DMS53 (cell line): ENCODE measurements around the gene ELMOD2.
"Not testable (repeated sequence)": the region's sequence is repeated elsewhere in the genome, so short reads cannot be mapped to it uniquely, and the experiment has no call there.

Experiments used
- DNase-seq: peaks from one replicate; lab custom pipeline; 2025; lab: John Stamatoyannopoulos, UW

ELMOD2 gene

GRCh38 chr4:140523857-140524742 lies at the start of gene ELMOD2:
Gene ELMOD2 (plus strand): TSS chr4:140524168. CDS start chr4:140525429, 1,261 bp downstream.
- peak; percentile 98 for DNase-seq

DNA sequence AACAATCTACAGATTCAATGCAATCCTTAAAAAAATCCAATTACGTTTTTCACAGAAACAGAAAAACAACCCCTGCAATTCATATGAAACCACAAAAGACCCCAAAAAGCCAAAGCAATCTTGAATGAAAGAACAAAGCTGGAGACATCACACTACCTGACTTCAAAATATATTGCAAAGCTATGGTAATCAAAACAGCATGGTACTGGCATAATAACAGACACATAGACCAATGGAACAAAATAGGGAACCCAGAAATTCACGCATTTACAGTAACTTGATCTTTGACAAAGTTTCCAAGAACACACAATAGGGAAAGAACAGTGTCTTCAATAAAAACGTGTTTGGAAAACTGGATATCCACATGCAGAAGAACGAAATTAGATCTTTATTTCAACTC lies 40.5 kb upstream of the ELMOD2 start:
- DNase-seq = no peak

DNA sequence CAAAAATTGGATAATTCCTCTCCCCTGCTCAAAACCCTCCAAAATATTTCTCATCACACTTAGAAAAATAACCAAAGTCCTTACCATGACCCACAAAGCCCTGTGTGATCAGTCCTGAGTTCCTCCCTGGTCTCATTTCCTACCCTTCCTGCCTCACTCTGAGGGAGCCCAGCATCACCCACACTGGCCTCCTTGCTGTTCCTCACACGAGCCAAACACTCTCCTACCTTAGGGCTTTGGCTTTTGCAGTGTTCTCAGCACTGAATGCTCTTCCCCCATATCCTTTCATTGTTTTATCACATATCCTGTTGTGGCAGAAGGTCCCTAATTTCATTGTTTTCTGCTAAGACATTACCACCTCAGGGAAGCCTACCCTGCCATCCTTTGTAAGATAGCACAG lies 38.0 kb upstream of the ELMOD2 start:
- DNase-seq = no peak

- DNase-seq = no peak
These were observed 26.6 kb upstream of the ELMOD2 start for GRCh38 chr4:140497405-140497746.

- DNase-seq = peak; percentile 56
These were observed 26.0 kb upstream of the ELMOD2 start, which contains the start of gene MGAT4D for GRCh38 chr4:140497747-140498636. Gene MGAT4D (minus strand): TSS chr4:140498293. CDS start chr4:140498222, 71 bp downstream.

GRCh38 chr4:140499391-140499790 lies 24.6 kb upstream of the ELMOD2 start:
- no peak for DNase-seq

- no peak for DNase-seq
These were observed 19.7 kb upstream of the ELMOD2 start for GRCh38 chr4:140504261-140504660.

GRCh38 chr4:140513765-140514164 lies 10.2 kb upstream of the ELMOD2 start:
- not testable (repeated sequence) for DNase-seq

DNA sequence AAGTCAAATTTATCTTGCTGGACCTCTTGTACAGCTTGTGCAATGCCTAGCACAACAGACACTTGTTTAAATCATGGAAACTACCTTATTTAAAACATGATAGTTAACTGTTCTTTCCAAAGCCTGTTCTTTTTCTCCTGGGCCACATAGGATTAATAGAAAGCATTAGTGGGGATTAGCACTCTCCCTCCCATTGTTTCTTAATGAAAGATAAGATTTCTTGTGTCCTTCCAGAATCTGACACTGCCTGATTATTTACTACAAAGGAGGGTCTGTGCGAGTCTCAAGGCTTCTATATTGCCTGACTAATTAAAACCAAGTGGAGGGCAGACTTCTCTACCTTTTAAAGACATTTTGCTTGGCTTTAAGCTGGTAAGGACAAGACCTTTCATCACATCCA lies 8.5 kb upstream of the ELMOD2 start:
- DNase-seq = no peak

DNA sequence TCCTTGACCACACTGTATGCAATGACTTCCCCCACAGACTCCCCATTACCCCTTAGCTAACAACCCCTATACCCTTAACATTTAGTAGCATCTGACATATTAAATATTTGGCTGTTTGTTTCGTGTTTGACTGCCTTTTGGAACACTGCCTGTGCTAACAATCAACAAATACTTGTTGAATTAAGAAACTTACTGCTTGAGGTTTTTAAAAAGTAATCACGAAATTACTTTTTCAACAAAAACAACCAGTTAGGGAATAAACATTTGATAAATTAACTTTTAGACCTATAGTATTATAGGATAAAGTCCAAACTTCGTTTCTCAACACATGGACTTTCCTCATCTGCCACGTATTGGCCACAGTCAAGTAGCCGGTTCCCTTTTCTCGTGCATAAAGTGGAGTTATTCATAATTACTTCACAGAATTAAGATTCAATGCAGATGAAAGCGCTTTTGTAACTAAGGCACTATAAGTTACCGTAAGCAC lies 555 bp upstream of the ELMOD2 start:
- no peak for DNase-seq

- no peak for DNase-seq
These were observed 5.5 kb downstream of the ELMOD2 start for GRCh38 chr4:140529434-140529833.

- no peak for DNase-seq
These were observed 10.0 kb downstream of the ELMOD2 start for GRCh38 chr4:140533951-140534480.

DNA sequence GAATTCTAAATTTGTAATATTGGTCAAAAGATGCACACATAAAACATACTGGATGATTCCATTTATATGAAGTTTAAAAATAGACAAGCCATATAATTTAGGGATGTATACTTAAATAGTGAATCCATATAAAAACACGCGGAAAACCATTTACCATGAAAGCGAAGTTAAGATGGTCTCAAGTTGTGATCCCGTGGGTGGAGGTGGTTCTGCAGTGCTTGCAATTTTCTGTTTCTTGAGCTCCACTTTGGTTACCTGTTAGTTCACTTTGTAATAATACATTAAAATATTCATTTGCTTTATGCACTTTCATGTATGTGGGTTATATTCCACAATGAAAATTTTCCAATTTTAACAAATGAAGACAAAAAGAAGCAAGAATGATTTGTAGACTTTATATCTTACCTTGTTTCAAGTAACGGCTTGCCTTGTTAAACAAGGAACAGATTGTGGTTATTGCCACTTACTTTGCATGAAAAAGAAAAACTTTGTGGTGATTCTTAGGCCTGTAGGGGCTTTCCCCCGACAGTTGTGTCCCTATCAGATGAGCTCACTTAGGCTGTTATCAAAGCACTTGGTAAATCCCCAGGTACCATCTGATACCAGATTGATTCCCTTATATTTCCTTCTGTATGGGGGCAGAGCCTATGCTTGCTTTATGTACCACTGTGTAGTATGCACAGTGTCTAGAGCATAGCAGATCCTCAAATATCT lies 32.6 kb downstream of the ELMOD2 start:
- no peak for DNase-seq

DNA sequence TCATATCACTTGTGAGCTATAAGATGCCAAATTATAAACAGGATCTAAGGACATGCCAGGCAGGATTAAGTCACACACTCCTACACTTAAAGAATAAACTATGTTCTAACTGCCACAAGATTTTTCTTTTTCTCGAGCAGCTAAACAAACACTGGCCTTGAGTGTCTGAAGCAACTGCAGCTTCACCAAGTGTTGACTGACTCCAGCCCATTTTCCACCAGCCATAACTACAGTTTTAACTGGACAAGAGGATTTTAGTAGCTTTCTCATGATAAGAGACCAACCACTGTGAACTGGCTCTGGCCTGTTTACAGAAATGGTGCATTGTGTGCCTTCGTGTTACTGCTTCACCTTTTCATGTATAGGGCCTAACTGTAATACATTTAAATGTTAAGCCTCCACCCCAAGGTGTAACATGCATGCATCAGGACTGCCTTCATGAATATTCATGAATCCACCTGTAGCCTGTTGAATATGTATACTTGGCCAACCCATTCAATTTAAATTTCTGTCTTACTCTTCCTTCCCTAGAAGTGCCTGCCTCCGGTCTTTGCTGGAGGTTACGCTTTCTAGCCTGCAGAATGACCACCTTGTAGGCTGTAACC lies 34.0 kb downstream of the ELMOD2 start:
- no peak for DNase-seq

DNA sequence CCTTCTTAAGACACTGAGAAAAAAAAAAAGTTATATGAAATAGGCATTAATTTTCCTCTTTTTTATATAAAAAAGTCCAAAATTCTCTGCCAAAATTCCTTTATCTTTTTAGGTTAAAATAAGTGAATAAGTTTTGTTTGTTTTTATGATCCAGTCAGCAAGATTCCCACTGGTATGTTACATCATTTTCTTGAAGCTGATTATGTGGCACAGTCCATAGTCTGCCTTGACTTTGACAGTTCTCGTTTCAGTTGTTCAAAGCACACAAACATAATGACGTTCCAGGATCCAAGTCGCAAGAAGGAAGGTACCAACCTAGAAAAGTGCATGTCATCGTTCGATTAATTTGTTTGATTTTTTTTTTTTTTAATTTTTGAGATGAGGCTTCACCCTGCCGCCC lies 35.7 kb downstream of the ELMOD2 start:
- DNase-seq = no peak

DNA sequence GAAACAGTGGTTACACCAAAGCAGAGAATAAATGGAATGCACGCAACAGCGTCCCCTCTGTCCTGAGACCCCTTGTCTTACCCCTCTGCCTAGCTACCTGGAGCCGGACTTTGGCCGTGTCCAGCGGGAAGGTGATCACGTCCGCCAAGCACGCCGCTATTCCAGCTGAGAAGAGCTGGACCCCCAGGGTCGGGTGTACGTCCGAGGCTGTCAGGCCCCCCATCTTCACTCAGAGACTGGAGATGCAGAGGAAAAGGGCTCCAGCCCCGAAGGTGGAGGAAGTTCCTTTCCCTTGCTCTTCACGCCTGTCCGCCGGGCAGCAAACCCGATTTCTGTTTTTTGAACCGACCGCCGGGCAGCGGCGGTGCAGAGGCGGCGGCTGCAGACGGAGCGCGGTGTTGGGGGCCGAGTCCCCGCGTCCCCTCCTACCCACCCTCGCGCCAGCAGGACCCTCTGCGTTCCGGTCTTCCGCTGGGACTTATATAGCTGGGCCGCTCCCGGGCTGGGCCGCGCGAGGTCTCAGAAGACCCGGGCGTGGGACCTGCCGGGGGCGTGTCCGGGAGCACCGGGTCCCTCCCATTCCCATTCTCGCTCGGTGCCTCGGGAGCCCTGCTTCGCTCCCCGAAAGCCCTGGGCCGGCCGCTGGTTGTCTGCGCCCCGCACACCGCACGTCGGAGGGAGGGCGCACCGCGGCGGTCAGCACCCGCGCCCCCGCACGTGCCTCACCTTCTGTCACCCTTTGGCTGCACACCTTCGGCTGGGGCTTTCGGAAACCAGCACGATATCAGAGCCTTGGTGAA lies 44.7 kb downstream of the ELMOD2 start, which contains the start of gene UCP1:
Gene UCP1, minus strand, starts transcription at position 455 of the 800 bp plus-strand sequence. Its CDS starts 232 bp downstream, at position 223.
- peak; percentile 54 for DNase-seq

DNA sequence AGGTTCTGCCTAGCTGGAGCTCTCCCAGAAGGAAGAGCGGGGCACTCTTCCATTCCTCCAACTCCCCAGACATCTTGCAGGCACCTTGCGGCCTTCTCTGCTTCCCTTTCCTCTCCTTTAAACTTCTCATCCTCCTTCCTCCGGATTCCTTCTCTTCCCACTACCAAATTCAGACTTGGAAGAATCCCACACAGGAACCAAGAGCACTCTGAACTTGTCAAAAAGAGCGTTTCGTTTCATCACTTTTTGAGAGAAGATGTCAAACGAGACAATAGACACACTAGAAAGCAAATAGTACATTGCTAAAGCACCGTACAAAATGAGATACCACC lies 45.3 kb downstream of the ELMOD2 start:
- DNase-seq = no peak

DNA sequence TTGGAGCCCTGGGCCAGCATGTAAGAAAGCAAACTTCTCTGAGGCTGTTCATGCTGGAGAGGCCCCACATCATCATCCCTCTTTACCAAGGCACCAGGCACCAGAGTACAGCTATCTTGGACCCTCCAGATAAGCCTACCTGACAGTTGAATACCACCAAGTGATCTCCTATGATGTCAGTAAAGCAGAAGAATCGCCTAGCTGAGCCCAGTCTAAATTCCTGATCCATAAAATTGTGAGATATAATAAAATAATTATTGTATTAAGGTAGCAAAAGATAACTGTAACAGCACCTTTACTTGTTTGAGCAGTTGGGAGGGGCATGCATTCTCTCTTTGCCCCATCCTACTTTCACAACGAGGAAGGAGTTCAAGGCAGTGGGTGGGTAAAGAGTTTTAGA lies 47.7 kb downstream of the ELMOD2 start:
- no peak for DNase-seq

GRCh38 chr4:140575489-140575888 lies 51.5 kb downstream of the ELMOD2 start:
- no peak for DNase-seq

- peak; percentile 55 for DNase-seq
These were observed 55.3 kb downstream of the ELMOD2 start for GRCh38 chr4:140579278-140579677.
